CD4-positive, alpha-beta T cell treated with Interleukin-15 for 4 hours (primary cell): ENCODE measurements around the gene CEP55.
"Not testable (repeated sequence)": the region's sequence is repeated elsewhere in the genome, so short reads cannot be mapped to it uniquely, and the experiment has no call there.

Experiments
- DNase-seq: peaks from one replicate; pipeline ENCODE4 v3.0.0-alpha.2; 2020; ENCODE audit warnings: low spot score

Gene CEP55

DNA sequence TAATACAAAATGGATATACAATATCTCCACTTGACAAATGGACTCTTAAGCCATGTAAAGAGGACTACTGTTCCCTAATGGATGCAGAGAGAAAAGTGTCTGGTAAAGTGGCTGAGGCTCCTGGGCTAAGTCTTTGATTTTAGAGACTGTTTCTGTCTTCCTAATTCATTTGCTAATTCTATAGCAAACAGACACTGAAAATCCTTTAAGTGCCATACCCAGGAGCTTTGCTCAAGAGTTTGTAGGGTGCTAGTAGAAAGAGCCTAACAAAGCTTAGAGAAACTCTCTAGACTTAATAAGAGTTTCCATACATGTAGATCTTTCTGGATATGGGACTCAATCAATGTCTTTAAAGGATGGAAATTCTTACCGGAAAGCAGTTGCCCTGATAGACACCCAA, 16.7 kb downstream of the CEP55 start:
- DNase-seq, result no peak

DNA sequence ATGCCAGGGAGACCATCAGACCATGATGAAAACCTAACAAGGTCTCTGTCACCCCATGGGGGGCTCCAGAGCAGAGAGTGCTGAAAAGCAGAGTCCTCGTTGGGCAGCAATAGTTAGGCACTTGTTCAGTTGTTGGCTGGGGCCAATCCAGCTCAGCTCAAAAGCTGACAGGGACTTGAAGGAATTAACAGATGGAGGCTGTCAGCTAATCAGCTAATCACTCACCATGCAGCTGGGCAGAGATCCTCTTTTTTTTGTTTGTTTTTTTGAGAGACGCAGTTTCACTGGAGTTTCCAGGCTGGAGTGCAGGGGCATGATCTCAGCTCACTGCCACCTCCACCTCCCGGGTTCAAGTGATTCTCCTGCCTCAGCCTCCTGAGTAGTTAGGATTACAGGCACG, 18.1 kb downstream of the CEP55 start:
- DNase-seq, result no peak

DNA sequence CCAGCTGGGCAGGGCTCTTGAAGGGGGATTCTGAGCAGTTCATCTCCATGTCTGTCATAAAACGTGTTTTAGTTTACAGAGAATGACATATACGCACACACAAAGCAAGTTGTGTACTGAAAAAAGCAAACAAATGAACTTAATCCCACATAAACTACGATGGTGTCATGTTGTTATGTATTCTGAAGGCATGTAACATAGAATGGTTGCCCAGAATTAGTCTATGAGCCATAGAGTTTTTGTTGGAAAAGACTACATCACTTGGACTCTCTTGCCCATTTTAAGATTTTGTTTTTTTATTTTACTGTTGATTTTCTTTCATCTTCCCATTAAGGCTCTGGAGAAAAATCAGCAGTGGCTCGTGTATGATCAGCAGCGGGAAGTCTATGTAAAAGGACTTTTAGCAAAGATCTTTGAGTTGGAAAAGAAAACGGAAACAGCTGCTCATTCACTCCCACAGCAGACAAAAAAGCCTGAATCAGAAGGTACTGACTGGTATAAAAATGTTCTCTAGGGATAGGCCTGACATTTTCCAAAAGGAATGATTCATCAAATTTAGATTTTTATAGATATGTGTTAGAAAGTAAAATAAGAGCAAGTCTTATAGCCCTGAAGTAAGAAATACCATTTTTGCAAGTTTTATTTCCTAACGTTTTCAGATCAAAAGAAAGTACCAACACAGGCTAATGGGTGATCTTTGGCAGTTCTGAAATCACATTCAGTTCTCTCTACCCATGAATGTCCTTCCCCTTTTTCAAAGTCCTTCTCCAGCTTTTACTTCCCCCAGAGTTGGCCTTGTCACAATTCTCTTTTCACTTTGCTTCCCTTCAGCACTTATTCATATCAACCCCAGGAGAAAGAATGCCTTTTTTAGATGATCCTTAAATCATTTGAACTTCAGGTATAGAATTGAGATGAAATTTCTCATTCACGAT, 18.9 kb downstream of the CEP55 start:
- no peak for DNase-seq

DNA sequence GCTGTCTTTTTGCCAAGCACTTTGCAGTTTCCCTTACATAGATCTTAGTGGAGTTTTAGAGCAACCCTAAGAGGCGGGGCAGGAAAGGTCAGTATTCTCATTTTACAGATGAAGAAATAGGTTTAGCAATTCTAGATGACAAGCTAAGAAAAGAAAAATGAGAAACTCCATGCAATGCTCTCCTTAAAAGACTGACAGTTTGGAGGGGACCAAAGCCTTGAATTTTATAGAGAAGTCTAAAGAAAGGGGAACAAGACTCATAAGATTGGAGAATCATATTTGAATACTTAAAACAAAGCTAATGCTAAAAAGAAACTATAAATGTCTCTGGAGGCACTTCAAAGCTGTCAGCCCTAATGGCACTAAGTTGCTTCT, 19.6 kb downstream of the CEP55 start:
- DNase-seq, result no peak

DNA sequence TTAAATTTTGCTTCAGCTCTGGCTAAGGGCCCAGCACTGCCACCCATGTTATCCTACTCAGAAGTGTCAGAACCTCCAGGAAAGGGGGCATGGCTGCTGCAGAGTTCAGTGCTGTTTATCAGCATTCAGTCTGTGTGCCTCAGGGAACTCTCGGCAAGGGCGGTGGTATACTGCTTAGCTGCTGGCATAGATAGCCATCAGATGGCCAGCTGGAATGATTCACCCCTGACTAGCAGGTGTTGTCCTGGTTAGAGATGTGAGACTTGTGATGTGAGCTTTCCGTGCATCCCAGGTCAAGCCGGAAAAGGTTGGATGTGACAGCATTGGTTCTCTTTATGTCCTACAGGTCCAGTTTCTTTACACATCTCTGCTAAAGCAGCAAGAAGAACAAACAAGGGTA, 22.1 kb downstream of the CEP55 start:
- no peak for DNase-seq

DNA sequence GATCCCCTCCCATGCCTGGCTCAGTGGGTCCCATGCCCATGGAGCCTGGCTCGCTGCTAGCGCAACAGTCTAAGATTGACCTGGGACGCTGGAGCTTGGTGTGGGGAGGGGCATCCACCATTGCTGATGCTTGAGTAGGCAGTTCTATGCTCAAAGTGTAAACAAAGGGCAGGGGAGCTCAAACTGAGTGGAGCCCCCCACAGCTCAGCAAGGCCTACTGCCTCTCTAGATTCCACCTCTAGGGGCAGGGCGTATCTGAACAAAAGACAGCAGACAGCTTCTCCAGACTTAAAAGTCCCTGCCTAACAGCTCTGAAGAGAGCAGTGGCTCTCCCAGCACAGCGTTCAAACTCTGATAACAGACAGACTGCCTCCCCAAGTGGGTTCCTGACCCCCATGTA, 38.9 kb downstream of the CEP55 start:
- no peak for DNase-seq

DNA sequence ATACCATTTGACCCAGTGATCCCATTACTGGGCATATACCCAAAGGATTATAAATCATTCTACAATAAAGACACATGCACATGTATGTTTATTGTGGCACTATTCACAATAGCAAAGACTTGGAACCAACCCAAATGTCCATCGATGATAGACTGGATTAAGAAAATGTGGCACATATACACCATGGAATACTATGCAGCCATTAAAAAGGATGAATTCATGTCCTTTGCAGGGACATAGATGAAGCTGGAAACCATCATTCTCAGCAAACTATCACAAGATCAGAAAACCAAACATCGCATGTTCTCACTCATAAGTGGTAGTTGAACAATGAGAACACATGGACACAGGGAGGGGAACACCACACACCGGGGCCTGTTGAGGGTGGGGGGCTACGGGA, 44.5 kb downstream of the CEP55 start:
- DNase-seq, result not testable (repeated sequence)

DNA sequence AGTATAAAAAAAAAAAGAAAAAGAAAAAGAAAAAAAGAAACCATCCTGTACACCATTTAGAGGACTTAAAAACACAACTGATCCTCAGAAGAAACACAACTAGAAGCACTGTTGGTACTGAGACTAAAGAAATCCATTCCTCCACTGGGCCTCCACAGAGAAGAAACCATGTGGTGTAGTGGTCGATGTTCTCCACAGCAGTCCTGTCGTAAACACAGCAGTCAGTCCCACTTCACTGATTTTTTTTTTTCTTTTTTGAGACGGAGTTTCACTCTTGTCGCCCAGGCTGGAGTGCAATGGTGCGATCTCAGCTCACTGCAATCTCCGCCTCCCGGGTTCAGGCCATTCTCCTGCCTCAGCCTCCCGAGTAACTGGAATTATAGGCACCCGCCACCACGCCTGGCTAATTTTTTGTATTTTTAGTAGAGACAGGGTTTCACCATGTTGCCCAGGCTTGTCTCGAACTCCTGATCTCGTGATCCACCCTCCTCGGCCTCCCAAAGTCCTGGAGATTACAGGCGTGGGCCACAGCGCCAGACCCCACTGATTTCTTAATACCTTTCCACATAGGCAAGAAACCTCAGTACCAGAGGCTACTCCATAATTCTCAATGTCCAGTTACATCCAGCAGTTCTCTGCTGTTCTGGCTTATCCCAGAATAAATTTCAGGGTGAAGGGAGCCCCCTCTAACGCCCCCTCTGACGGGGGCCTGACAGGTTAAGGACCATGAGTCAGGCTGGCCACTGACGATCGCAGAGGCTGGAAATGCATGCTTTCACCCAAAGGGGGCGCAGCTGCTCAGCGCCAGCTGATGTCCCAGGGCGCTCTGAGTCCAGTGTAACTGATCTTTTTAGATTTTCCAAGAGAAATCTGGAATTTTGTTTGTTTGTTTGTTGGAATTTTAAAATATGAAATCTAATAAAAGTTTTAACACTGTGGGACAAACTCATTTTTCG, 45.3 kb downstream of the CEP55 start:
- DNase-seq, result peak; percentile 13

DNA sequence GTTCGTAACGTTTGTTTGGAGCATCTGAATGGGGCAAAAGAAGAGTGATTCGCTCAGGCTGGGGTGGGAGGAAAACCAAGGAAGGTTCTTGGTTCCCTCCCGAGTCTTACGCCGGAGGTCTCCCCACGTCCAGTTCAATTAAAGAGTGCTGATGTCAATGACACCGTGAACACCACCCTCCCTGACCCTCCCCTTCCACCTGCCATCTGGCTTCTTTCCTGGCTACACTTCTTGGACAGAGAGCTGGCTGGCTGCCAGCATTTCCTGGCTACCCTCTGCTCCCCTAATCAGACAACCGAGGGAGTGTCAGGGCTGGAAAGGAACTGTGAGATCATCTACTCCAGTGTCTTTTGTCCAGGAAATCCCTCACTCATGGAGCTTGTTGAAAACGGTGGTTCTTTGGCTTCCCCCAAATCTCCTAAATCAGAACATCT, 46.0 kb downstream of the CEP55 start:
- DNase-seq, result no peak

DNA sequence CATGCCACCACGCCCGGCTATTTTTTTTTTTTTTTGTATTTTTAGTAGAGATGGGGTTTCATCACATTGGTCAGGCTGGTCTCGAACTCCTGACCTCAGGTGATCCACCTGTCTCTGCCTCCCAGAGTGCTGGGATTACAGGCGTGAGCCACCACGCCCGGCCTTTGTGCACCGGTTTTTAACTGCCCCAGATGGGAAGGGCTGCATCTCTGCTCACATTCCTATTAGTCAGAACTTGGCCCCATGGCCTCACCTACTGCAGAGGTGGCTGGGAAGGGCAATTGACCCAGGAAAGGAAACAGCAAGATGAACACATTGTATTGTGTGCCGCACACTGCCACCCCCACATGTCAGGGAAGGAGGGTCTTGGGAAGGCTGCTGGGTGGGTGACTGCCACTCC, 50.6 kb downstream of the CEP55 start:
- not testable (repeated sequence) for DNase-seq

DNA sequence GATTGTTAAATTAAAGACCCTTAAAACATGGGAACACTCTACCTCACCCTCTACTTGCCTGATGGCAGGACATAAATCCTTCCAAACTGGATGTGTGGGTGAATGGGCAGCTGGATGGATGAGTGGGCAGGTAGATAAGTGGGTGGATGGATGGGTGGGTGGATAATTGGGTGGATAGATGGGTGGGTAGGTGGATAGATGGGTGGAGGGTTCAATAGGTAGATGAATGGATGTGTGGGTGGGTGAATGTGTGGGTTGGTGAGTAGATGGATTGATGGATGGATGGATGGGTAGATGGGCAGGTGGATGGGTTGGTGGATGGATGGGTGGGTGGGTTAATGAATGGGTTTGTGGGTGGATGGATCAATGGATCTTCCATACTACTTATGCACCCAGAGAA, 51.1 kb downstream of the CEP55 start:
- no peak for DNase-seq

DNA sequence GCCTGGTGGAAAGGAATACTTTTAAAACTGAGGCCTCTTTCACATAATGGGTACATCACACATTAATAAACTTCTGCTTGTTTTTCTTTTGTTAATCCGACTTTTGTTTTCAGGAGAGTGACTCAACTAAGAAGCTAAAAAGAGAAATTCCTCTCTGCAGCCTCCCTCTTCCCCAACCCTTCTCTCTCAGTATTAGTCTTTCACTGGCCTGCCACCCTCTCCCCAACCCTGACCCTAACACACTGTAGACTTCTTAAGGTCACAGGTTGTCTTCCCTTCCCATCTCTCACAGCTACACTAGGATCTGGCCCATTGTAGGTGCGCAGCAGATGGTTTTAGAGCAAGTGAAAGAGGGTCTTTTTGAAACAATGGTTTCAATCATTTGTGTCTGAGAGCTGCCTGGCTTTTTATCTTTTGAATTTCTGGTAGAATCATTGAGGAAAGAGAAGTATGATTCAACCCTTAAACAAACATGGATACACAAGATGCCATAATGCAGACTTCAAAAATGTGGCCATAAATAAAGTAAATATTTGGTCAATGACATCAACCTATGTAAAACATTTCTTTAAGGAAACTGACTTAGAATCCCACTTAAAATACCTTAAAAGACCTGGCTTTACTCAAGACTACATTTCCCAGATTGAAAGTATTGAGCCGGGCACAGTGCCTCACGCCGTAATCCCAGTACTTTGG, 52.1 kb downstream of the CEP55 start:
- DNase-seq, result no peak

DNA sequence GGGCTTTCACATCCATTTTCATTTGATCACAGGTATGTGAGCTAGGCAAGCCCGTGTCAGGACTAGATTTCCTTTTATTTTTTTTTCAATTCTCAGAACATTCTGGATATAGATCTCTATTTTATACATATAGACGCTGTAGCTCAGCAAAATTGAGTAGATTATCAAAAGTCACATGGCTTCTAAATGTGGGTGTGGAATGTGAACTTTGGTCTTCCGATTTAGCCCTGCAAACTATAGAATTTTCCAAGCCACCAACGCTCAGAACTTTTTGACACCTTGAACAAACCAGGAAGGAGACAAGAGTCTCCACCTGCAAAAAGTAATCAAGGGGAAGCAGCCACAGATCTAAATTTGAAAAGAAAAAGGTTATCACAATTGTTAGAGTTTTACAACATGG, 54.2 kb downstream of the CEP55 start:
- no peak for DNase-seq

DNA sequence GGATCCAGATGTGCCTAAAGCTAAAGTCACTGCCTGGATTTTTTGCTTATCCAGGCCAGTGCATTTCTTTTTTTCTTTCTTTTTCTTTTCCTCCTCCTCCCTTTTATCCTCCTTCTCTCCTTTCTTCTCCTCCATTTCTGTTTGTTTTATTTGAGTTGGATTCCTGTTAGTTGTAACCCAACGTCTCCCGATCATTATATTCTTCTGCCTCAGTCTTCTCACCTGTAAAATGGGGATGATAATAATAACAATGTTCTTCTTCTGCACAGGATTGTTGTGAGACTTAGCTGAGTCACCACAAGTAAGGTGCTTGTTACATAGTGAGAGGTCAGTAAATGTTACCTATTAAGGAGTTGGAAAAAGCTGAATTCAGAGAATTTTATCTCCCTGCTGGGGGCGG, 56.4 kb downstream of the CEP55 start:
- no peak for DNase-seq

DNA sequence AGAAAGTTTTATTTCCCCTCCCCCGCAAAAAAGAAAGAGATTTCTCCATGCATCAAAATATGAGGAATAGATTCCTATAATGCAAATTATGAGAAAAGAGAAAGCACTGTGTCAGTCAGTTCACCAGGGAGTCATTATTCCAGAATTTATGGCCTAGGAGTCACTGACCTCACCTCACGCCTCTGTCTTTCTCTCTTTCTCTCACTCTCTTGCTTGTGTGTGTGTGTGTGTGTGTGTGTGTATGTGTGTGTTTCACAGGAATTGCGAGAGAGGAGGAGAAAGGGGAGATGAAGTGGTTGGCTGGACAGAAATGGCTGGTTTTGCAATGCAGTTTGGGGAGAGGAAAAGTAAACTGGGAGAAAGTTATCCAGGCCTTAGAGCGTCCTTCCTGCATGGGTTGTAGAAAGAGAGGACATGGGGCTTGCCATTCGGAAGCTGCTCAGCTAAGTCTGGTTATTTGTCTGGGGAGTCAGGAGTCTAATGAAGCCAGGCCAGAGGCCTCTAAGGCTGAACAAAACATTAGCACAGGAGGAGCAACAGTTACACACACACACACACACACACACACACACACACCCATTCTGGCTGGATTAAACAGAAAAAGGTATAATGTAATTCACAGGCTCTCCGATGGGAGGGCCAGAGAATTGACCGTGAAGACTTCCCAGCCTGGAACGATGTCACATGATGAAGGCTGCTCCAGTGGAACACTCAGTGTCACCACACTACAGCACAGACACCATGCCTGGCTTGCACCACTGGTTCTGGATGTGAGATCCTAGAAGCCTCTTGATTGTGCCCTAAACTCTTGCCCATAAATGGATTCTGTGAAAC, 57.3 kb downstream of the CEP55 start:
- no peak for DNase-seq

DNA sequence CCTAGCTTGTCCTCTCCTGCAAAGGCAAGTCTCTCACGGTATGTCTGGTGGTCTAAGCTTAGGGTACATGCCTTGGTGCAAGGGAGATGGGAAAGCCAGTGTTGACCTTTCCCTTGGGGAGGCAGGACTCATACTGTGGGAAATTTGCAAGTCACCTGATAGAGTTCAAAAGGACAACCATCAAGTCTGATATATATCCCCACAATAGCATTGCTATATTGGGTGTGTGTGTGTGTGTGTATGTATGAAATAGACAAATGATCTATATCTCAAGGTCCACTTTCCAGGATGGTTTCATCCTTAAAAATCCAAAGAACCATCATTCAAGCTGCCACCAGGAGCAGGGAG, 57.9 kb downstream of the CEP55 start:
- DNase-seq, result no peak

DNA sequence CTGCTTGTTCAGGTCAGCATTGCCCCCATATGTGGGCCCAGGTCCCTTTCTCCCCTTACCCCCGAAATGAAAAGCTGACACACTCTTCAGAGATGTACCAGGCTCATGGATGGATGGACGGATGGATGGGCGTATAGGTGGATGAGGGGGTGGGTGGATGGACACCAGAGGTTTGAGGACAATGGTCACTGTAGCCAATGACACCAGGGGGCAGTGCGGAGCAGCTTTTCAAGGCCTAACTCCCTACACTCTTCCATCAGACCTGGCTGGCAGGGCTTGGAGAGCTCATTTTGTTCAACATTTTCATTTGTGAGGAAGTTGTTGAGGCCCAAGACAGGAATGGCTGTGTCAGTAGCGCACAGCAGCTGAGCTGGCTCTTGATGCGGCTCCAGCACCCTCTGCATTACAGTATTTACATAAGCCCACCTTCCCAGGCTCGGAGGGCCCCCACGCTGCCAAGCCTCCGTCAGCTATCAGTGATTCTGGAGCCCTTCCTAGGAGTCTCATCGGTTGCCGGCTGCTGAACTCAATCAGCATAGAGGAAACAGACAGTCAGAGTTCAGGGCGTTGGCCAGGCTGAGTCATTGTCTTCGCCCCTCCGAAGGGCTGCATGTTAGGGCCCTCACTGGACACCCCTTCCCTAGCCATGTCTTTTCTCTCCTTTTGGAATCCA, 58.5 kb downstream of the CEP55 start:
- DNase-seq, result peak; percentile 23

DNA sequence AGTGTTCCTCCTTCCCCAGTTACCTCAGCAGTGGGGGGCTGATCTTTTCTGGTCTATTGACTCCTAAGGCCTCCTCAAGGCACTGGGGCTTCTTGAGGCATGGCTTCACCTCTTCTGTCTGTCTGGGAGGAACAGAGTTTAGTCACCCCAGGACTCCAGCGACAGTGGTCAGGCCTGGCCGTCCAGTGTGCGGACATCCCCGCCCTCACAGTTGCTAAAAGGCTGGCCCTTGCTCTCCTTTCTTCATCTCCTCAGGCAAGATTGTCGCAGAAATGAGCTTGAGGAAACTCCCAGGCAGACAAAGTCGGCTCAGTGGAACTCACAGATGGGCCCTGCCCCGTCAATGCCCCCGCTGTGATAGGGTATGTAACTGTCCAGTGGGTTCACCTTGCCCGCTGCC, 63.1 kb downstream of the CEP55 start:
- no peak for DNase-seq

DNA sequence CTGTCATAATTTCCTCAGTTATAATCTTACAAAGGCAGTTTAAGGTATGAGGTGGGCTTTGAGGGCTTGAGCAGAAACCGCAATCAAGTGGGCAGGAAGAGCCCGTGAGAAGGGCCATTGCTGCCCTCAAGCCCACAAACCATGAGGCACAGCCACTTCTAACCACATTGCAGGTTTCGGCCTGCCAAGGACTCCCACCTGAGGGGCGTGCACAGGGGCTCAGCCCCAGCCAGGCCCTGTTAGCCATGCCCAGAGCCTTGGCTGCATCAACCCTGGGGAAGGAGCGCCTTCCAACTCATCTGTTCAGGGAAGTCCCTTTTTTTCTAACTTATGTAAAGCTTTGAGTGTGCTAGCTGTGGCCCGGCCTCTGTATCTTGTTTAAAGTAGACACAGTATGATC, 64.1 kb downstream of the CEP55 start:
- no peak for DNase-seq

DNA sequence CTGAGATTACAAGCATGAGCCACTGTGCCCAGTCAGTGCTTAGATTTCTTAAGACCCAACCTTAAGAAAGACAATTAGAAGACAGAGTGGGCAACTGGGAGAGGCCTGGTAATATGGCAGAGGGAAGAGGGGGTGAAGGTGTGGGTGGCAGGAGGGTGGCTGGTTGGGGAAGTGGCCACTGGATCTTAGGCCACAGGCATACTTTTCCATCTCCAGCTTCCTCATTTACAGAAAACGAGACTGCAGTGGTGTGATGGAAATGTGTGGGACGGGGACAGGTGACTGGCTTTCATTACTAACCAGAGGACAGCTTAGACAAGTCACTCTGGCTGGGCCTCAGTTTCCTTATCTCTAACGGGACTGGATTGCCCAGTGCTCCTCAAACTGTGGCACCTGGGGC, 69.0 kb downstream of the CEP55 start:
- no peak for DNase-seq
